HepG2 (cell line): Measurements from ENCODE around the gene PFDN5. TPM values are rescaled to one million over a fixed set of nuclear protein-coding genes. Genes with fewer than 3 reads are reported as not detected.

Source experiments
- ATAC-seq: fragments of 200-7000 bp; cut with Tn5 transposase; 3 replicates; pipeline ENCODE4 v1.9.1; 2020; ENCODE audit warnings: mild to moderate bottlenecking, moderate library complexity
- BruUV-seq: library from RNA; stranded (reverse); fragments of 400-500 nt; replicated peaks from 2 replicates; lab custom pipeline; 2021; lab: Mats Ljungman, UMichigan
- CTCF ChIA-PET: fragments of 300-600 bp; formaldehyde crosslinking; extraction: SDS; loops from one replicate; lab custom pipeline; 2021; ENCODE audit warnings: low total read pairs, inconsistent platforms, low intra/inter-chr PET ratio; lab: Yijun Ruan, JAX
- POLR2A ChIA-PET: fragments of 350-600 bp; sonication (Branson Sonifier 250); formaldehyde crosslinking; loops from one replicate; lab custom pipeline; 2020; ENCODE audit warnings: antibody characterized with exemption, inconsistent platforms; lab: Yijun Ruan, JAX
- DNase-seq: peaks from one replicate; pipeline ENCODE4 v3.0.0-alpha.2; 2015; ENCODE audit warnings: low spot score
- FAIRE-seq: peaks from 3 replicates; lab custom pipeline; 2011; peaks lifted over from hg19 to GRCh38; lab: Jason Lieb, UNC
- H2AFZ ChIP-seq: one replicate; pipeline ENCODE4 v1.6.1; 2011; ENCODE audit warnings: low read length, inconsistent platforms
- H3K27ac ChIP-seq: fragments of 300-600 bp; 3 replicates; pipeline ENCODE4 v1.8.0; 2011; ENCODE audit warnings: mixed run types, mild to moderate bottlenecking, mixed read lengths, low read length, inconsistent platforms; ENCODE audit not compliant: insufficient read depth; ENCODE audit errors: extremely low read length
- H3K27me3 ChIP-seq, 2 experiments: fragments of 200-600 bp in 1 of 2; 2 replicates in 1 of 2; 3 replicates in 1 of 2; pipeline versions ENCODE4 v1.6.0 to v1.8.0; 2011; ENCODE audit warnings: low read length in 2 of 2, mild to moderate bottlenecking in 2 of 2, moderate library complexity in 2 of 2, inconsistent platforms in 1 of 2; ENCODE audit not compliant: insufficient read depth in 2 of 2, control insufficient read depth in 1 of 2
- H3K36me3 ChIP-seq, 2 experiments: fragments of 200-600 bp in 1 of 2; replicated peaks in 1 of 2; 2 replicates in 1 of 2; 3 replicates in 1 of 2; pipeline versions ENCODE4 v1.5.1 to v1.8.0; 2011; ENCODE audit warnings: low read length in 2 of 2, inconsistent platforms in 1 of 2; ENCODE audit not compliant: insufficient read depth in 2 of 2, control insufficient read depth in 1 of 2
- H3K4me1 ChIP-seq: 2 replicates; pipeline ENCODE4 v1.5.1; 2012; ENCODE audit warnings: low read length, inconsistent platforms; ENCODE audit not compliant: insufficient read depth
- H3K4me2 ChIP-seq: 2 replicates; pipeline ENCODE4 v1.6.0; 2011; ENCODE audit warnings: low read depth, low read length, inconsistent platforms
- H3K4me3 ChIP-seq, 3 experiments: fragments of 200-600 bp in 1 of 3; sonication (generic), shearing (Covaris generic) in 1 of 3; replicated peaks in 1 of 3; 2 replicates each; pipeline ENCODE4 v1.5.1; 2011 to 2016; ENCODE audit warnings: low read length in 3 of 3, inconsistent platforms in 2 of 3, low read depth in 2 of 3, mild to moderate bottlenecking in 2 of 3, control low read depth in 1 of 3, mixed read lengths in 1 of 3; ENCODE audit not compliant: insufficient read depth in 1 of 3
- H3K79me2 ChIP-seq: one replicate; pipeline ENCODE4 v1.6.1; 2011; ENCODE audit warnings: low read length, inconsistent platforms; ENCODE audit not compliant: insufficient read depth
- H3K9ac ChIP-seq: 2 replicates; pipeline ENCODE4 v1.6.0; 2011; ENCODE audit warnings: mild to moderate bottlenecking, low read depth, low read length, inconsistent platforms; ENCODE audit not compliant: insufficient read depth
- H3K9me3 ChIP-seq: 2 replicates; pipeline ENCODE4 v1.5.1; 2012; ENCODE audit warnings: mild to moderate bottlenecking, low read length
- H4K20me1 ChIP-seq: 2 replicates; pipeline ENCODE4 v1.6.0; 2011; ENCODE audit warnings: inconsistent platforms, mild to moderate bottlenecking, low read length, moderate library complexity; ENCODE audit not compliant: insufficient read depth
- GFI1 ChIP-seq: sonication (generic); formaldehyde crosslinking; IDR thresholded peaks from 2 replicates; pipeline ENCODE4 v1.5.0; 2020; ENCODE audit warnings: missing genetic modification reagents, mild to moderate bottlenecking, borderline replicate concordance
- KLF11 ChIP-seq: IDR thresholded peaks from 2 replicates; pipeline ENCODE4 v1.6.1; 2016; ENCODE audit warnings: missing compliant biosample characterization
- KLF12 ChIP-seq: sonication (generic); formaldehyde crosslinking; IDR thresholded peaks from 2 replicates; pipeline ENCODE4 v1.4.0; 2020; ENCODE audit warnings: missing genetic modification reagents, borderline replicate concordance
- SNRNP70 ChIP-seq: fragments of 200-400 bp; formaldehyde crosslinking; IDR thresholded peaks from 2 replicates; pipeline ENCODE4 v1.6.1; 2017; ENCODE audit warnings: mild to moderate bottlenecking, low read depth, low read length, moderate library complexity
- ZFAT ChIP-seq: sonication (generic); formaldehyde crosslinking; conservative IDR thresholded peaks from 2 replicates; pipeline ENCODE4 v1.8.1; 2023; ENCODE audit warnings: missing genetic modification reagents, inconsistent platforms
- ZNF720 ChIP-seq: sonication (generic); formaldehyde crosslinking; IDR thresholded peaks from 2 replicates; pipeline ENCODE4 v1.4.0; 2020; ENCODE audit warnings: missing genetic modification reagents
- ZNF891 ChIP-seq: sonication (generic); formaldehyde crosslinking; IDR thresholded peaks from 2 replicates; pipeline ENCODE4 v1.5.0; 2020; ENCODE audit warnings: mild to moderate bottlenecking, missing genetic modification reagents
- WGBS: methylation state at CpG from one replicate; pipeline ENCODE4 v1.1.6; 2017; ENCODE audit warnings: low lambda C conversion rate; 5-methylcytosine and 5-hydroxymethylcytosine counted together
- in situ Hi-C: cut with HindIII; loops from 2 replicates; pipeline ENCODE4 v1.10.0; 2017; ENCODE audit warnings: low pct_unique_long_range_greater_than_20kb; ENCODE audit not compliant: extremely low pct_ligation_motif_present
- intact Hi-C: fragments of 100-400 bp; cut with micrococcal nuclease; formaldehyde crosslinking; loops from one replicate; pipeline ENCODE4 v1.10.0; 2022; ENCODE audit not compliant: unreplicated experiment
- polyA plus RNA-seq, 8 experiments: library from polyadenylated mRNA; depleted of rRNA in 3 of 8; stranded (reverse) in 7 of 8; unstranded in 1 of 8; fragments of >200 nt; fragmentation: Illumina TruSeq in 4 of 8; extraction: Trizol in 4 of 8; gene quantifications; 2 replicates each; pipeline versions ENCODE4 v1.2.1 to v1.2.3, GENCODE V29; 2011 to 2016; ENCODE audit warnings: low read depth in 4 of 8, missing spikeins in 1 of 8, mixed read lengths in 1 of 8; ENCODE audit not compliant: insufficient read depth in 1 of 8
- total RNA-seq, 5 experiments: library from RNA; depleted of rRNA; stranded (reverse); fragments of >200 nt; fragmentation: Illumina TruSeq; extraction: Trizol; gene quantifications; 2 replicates each; pipeline ENCODE4 v1.2.3, GENCODE V29; 2016; ENCODE audit warnings: low read depth in 1 of 5
- TF ChIP-seq, protein P1 (sequence below): sonication (generic); formaldehyde crosslinking; IDR thresholded peaks from 2 replicates; pipeline ENCODE4 v1.9.0; 2022; ENCODE audit warnings: missing genetic modification reagents, mild to moderate bottlenecking, borderline replicate concordance
- TF ChIP-seq, protein P2 (sequence below): sonication (generic); formaldehyde crosslinking; conservative IDR thresholded peaks from 2 replicates; pipeline ENCODE4 v1.4.0; 2020; ENCODE audit warnings: missing genetic modification reagents

Gene PFDN5
- total and polyA plus RNA-seq, 2 of the 13 experiments (the other 11 are each of a cell fraction or from before 2014, with no cell fraction given): 449 to 462 TPM

DNA sequence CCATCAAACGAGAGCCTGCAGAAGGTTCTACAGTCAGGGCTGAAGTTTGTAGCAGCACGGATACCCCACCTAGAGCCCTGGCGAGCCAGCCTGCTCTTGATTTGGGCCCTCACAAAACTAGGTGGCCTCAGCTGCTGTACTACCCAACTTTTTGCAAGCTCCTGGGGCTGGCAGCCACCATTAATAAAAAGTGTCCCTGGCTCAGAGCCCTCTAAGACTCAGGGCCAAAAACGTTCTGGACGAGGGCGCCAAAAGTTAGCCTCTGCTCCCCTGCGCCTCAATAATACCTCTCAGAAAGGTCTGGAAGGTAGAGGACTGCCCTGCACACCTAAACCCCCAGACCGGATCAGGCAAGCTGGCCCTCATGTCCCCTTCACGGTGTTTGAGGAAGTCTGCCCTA lies 8.9 kb upstream of the PFDN5 start:
- BruUV-seq: no TSS peak
- no peaks in the 10 kb centered on the region for H3K4me1 ChIP-seq
- no peaks in the 10 kb centered on the region for H4K20me1 ChIP-seq
- FAIRE-seq (no peak), DNase-seq (no peak), ATAC-seq (no peak)
- POLR2A ChIA-PET: no interaction called here
- no peaks in the 10 kb centered on the region for H3K9me3 ChIP-seq
- H3K27me3 ChIP-seq: no peaks in the 10 kb centered on the region
- TF ChIP-seq KLF11: no peak
- TF ChIP-seq ZNF891 (CRISPR knock-in tag): no peak
- TF ChIP-seq ZNF720: no peak
- TF ChIP-seq ZFAT (CRISPR knock-in tag): no peak
- no peak for TF ChIP-seq GFI1 (CRISPR knock-in tag)
- TF ChIP-seq, protein P1, sequence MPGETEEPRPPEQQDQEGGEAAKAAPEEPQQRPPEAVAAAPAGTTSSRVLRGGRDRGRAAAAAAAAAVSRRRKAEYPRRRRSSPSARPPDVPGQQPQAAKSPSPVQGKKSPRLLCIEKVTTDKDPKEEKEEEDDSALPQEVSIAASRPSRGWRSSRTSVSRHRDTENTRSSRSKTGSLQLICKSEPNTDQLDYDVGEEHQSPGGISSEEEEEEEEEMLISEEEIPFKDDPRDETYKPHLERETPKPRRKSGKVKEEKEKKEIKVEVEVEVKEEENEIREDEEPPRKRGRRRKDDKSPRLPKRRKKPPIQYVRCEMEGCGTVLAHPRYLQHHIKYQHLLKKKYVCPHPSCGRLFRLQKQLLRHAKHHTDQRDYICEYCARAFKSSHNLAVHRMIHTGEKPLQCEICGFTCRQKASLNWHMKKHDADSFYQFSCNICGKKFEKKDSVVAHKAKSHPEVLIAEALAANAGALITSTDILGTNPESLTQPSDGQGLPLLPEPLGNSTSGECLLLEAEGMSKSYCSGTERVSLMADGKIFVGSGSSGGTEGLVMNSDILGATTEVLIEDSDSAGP (CRISPR knock-in tag): no peak
- no peak for TF ChIP-seq KLF12 (CRISPR knock-in tag)
- TF ChIP-seq, protein P2, sequence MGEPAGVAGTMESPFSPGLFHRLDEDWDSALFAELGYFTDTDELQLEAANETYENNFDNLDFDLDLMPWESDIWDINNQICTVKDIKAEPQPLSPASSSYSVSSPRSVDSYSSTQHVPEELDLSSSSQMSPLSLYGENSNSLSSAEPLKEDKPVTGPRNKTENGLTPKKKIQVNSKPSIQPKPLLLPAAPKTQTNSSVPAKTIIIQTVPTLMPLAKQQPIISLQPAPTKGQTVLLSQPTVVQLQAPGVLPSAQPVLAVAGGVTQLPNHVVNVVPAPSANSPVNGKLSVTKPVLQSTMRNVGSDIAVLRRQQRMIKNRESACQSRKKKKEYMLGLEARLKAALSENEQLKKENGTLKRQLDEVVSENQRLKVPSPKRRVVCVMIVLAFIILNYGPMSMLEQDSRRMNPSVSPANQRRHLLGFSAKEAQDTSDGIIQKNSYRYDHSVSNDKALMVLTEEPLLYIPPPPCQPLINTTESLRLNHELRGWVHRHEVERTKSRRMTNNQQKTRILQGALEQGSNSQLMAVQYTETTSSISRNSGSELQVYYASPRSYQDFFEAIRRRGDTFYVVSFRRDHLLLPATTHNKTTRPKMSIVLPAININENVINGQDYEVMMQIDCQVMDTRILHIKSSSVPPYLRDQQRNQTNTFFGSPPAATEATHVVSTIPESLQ (CRISPR knock-in tag): no peak
- TF ChIP-seq SNRNP70: no peak
- no peak overlapping the region for H3K27ac ChIP-seq
- H2AFZ ChIP-seq: no peak overlapping the region
- H3K79me2 ChIP-seq: no peaks in the 10 kb centered on the region
- H3K36me3 ChIP-seq: peaks cover 18 to 67% of the 10 kb centered on the region in 2 experiments
- in situ Hi-C loops (loop anchor here (5.0 kb wide), 1 partner anchor 74 kb away; no protein-coding TSS in a partner anchor), intact Hi-C loops (loop anchor here (5.0 kb wide), 1 partner anchor 129 kb away; no protein-coding TSS in a partner anchor)
- CTCF ChIA-PET: interaction anchor here (4.5 kb wide), 1 partner anchor 73 kb away, joined by 66 read pairs; no protein-coding TSS in a partner anchor
- H3K9ac ChIP-seq: no peak overlapping the region
- 80% methylated on average over 1 of the region's 9 CpGs for WGBS
- no peak overlapping the region for H3K4me2 ChIP-seq
- no peak overlapping the region for H3K4me3 ChIP-seq
